GM21825 (cell line): ENCODE data around the gene ELFN1.
"Not testable (repeated sequence)": the region's sequence is repeated elsewhere in the genome, so short reads cannot be mapped to it uniquely, and the experiment has no call there.

Experiments
- ATAC-seq: cut with Tn5 transposase; IDR thresholded peaks from one replicate; pipeline ENCODE4 v1.9.1; 2021; ENCODE audit warnings: mild to moderate bottlenecking, moderate library complexity; ENCODE audit not compliant: unreplicated experiment

Gene ELFN1

GRCh38 chr7:1750541-1751021 lies 80.5 kb downstream of the ELFN1 start:
- ATAC-seq: no peak

- ATAC-seq: no peak
These were observed 82.0 kb downstream of the ELFN1 start for GRCh38 chr7:1752111-1752510.

- no peak for ATAC-seq
These were observed 82.9 kb downstream of the ELFN1 start for GRCh38 chr7:1752771-1753563.

- no peak for ATAC-seq
These were observed 83.4 kb downstream of the ELFN1 start for GRCh38 chr7:1753564-1753867.

GRCh38 chr7:1754345-1754908 lies 84.3 kb downstream of the ELFN1 start:
- ATAC-seq: no peak

GRCh38 chr7:1755783-1756625 lies 85.9 kb downstream of the ELFN1 start:
- no peak for ATAC-seq

GRCh38 chr7:1757601-1758000 lies 87.5 kb downstream of the ELFN1 start:
- no peak for ATAC-seq

GRCh38 chr7:1758028-1758858 lies 88.2 kb downstream of the ELFN1 start:
- ATAC-seq: no peak

GRCh38 chr7:1758859-1759521 lies 88.9 kb downstream of the ELFN1 start:
- no peak for ATAC-seq

- ATAC-seq: no peak
These were observed 91.0 kb downstream of the ELFN1 start for GRCh38 chr7:1761097-1761496.

GRCh38 chr7:1761774-1762173 lies 91.7 kb downstream of the ELFN1 start:
- no peak for ATAC-seq

GRCh38 chr7:1762238-1762945 lies 92.3 kb downstream of the ELFN1 start:
- no peak for ATAC-seq

- no peak for ATAC-seq
These were observed 93.0 kb downstream of the ELFN1 start for GRCh38 chr7:1763033-1763432.

- not testable (repeated sequence) for ATAC-seq
These were observed 93.8 kb downstream of the ELFN1 start for GRCh38 chr7:1763911-1764310.

GRCh38 chr7:1765336-1765735 lies 95.3 kb downstream of the ELFN1 start:
- no peak for ATAC-seq

- ATAC-seq: no peak
These were observed 97.4 kb downstream of the ELFN1 start for GRCh38 chr7:1767524-1767923.

- ATAC-seq: no peak
These were observed 98.8 kb downstream of the ELFN1 start for GRCh38 chr7:1768832-1769231.

GRCh38 chr7:1769286-1770200 lies 99.5 kb downstream of the ELFN1 start:
- no peak for ATAC-seq

GRCh38 chr7:1770331-1770730 lies 100.3 kb downstream of the ELFN1 start:
- ATAC-seq: no peak
